T-helper 22 cell (primary cell): ENCODE results near the gene TMEM191C.
"Not testable (repeated sequence)": the region's sequence is repeated elsewhere in the genome, so short reads cannot be mapped to it uniquely, and the experiment has no call there.

Source experiments
- DNase-seq: peaks from one replicate; pipeline ENCODE4 v3.0.0-alpha.2; 2020; ENCODE audit warnings: low read depth

Gene TMEM191C

DNA sequence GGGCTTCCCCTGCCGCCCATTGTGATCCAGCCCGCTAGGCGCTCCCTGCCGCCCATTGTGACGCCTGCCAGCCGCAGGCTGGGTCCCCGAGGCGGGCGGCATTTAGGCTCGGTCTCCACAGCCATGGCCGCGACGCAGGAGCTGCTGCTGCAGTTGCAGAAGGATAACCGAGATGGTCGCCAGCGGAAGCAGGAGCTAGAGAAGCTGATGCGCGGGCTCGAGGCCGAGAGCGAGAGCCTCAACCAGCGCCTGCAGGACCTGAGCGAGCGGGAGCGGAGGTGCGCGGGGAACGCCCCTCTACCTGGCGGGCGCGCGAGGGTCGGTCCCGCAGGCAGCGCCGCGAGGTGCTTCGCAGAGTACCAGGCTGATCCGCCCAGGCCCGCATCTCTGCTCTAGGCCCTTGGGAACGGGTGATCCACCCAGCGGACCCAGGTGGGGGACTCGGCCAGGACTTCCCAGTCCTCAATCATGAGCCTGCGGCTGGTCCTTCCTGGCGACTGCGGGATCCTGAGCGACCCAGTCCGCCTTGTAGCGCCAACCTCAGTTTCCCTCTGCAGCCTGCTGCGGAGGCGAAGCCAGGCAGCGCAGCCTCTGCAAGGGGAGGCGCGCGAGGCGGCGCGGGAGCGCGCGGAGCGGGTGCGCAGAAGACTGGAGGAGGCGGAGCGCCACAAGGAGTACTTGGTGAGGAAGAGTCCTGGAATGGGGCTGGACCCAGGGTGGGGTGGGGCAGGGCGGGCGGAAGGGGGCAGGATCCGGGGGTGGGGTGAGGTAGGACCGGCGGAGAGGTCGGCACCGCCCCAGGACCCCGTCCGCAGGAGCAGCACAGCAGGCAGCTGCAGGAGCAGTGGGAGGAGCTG, at the start of gene TMEM191C:
TMEM191C (plus strand) TSS at position 51 of the 857 bp plus-strand sequence; CDS start at position 124, 73 bp downstream.
- DNase-seq = not testable (repeated sequence)

- peak; percentile 0 for DNase-seq
Observed at GRCh38 chr22:21417853-21418252, 49.3 kb upstream of the TMEM191C start.

GRCh38 chr22:21418974-21419638, 48.1 kb upstream of the TMEM191C start:
- DNase-seq = not testable (repeated sequence)

DNA sequence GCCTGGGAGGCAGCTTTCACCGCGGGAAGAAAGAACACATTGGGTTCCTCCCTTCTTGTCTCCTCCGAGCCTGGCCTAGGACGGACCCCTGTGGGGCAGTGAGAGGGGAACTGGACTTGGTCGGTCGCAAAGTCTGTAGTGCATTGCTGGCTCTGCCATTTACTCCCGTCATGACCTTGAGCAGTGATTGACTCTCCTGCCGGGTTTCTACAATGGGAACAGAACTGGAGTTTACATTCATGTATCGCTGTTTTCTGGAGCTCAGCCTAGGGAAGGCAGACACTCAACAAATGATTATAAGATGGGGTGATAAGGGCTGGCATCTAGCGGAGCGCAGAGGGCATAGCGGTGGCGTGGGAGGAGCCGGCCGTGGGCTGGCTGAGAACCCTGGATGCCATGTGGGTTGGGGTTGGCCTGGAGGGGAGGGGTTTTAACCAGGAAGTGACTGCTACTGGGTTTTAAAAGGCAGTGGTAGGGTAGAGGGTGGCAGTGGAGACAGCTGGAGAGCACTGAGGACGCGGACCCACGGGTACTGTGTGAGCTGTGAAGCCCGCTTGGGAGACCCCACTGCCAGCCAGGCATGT, 46.9 kb upstream of the TMEM191C start:
- DNase-seq = not testable (repeated sequence)

GRCh38 chr22:21424084-21424709, 43.0 kb upstream of the TMEM191C start:
- not testable (repeated sequence) for DNase-seq

- not testable (repeated sequence) for DNase-seq
Observed at GRCh38 chr22:21434378-21435233, 32.6 kb upstream of the TMEM191C start.

DNA sequence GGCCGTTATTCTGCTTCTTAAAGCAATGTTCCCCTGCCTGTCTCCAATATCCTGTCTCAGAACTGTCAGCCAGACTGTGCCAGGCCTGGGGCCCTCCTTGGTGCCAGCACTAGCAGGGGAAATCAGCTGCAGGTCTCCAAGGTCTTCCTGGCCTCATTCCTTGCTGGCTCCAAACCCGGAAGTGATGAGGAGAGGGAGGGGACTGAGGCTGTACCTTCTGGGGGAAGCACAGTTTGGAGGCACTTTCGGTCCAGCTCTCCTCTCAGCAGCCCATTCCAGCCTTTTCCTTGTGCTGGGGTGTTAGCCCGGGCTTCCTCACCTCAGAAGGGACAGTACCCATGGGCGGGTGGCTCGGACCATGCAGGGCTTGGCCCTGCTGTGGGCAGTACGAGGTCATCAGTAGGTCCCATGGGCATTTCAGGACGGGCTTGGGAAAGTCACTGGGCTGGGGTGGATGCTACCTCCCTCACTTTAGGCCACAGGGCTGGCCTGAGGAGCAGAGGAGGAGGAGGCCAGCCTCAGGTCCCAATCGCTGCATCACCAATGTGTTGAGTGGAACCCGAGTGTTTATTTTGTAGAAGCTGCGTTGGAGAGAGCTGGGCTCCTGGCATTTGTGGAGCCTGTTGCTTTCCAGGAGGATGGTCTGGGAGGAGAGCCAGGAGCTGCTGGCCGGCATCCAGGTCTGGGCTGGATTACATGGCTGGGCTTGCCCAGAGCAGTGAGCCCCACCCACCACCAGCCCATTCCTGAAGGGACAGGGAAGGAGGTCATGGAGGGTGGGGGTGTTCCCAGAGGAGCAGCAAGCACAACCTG, 31.0 kb upstream of the TMEM191C start:
- not testable (repeated sequence) for DNase-seq

- not testable (repeated sequence) for DNase-seq
Observed at GRCh38 chr22:21438013-21438412, 29.2 kb upstream of the TMEM191C start.

DNA sequence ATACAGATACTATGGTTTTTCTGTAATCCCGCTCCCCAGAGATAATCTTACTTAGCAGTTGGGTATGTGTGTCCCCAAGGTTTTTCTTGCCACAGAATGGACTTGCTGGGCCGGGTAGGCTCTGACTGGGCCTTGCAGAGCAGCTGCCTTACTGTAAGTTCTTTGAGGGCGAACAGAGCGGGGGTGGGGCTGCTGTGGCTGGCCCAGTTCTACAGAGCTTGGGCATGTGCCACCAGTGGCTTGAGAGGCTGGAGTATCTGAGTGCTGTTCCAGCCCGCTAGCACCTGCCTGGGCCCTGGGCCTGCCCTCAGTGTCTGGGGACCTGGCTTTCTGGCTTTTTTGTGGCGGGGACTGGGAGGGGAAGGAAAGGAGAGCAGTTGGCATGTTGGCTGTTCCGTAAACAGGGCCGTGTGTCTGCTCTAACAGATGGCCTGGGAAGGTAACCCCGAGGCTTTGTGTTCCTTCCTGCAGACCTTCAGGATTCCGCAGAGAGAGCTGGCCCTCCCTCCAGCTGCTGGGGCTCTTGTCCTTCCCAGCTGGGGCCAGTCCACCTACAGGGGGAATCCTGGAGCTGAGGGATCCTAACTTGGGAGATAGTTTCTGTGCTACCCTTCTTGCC, 27.1 kb upstream of the TMEM191C start:
- DNase-seq = not testable (repeated sequence)

- DNase-seq = not testable (repeated sequence)
Observed at GRCh38 chr22:21440676-21441075, 26.5 kb upstream of the TMEM191C start.

- DNase-seq = not testable (repeated sequence)
Observed at GRCh38 chr22:21441170-21441569, 26.0 kb upstream of the TMEM191C start.

GRCh38 chr22:21442123-21442522, 25.1 kb upstream of the TMEM191C start:
- DNase-seq = not testable (repeated sequence)

GRCh38 chr22:21442646-21443045, 24.5 kb upstream of the TMEM191C start:
- DNase-seq = not testable (repeated sequence)

DNA sequence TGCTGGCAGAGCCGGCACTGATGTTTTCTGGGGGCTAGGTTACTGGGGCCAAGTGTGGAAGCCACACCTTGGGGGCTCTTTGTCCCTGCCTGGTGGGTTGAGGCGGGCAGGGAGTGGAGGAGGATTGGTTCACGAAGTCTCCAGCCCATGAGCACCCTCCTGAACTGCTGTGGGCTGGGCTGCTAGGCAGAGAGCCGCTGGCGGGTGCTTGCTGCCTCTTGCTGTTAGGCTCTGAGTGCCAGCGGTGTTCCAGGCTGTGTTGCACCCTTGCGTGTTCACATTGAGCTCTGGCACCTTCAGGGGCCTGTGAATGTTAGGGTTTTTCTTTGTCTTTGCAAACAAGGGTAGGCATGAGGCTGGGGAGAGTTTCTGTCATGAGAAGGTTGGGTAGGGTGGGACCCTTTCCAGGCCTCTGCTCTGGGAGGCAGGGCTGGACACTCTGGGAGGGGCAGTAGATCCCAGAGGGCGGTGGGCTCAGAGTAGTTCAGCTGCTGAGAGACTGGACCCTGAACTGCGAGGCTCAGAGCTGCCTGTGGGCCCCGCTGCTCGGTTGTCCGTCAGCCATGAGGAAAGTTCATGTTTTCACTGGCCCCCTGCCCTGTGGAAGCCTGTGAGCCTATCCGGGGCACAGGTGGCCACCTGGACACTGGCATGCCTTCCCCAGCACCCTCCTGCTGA, 24.0 kb upstream of the TMEM191C start:
- no peak for DNase-seq

DNA sequence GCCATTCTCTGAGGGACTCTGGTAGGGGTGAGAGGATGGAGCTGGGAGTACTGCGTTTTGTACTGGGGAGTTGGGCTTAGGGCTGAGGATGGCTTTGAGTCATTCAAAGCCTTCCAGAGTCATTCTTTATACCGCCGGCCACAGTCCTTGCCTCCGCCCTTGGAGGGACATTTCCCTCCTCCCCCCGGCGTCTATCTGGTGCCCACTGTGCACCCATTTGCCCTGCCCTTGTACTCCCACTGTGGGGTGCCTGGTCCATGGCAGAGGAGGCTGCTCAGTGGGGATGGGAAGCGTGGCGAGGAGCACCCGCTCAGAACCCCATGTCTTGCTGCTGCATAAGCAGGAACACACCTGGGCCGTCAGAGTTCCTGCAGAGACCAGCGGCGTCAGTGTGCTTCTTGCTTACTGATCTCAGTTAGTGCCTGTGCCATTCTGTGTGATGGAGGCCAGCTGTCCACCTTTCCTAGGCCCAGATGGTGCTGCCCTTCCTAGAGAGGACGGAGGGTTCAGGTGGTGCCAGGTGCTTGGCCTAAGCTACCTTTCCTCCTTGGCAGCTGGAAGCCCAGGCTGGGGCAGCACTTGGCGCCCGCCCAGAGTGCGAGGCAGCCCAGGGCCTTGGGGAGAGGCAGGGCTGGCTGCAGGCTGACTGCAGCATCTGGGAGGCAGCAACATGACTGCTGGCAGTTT, 23.3 kb upstream of the TMEM191C start:
- DNase-seq = no peak

DNA sequence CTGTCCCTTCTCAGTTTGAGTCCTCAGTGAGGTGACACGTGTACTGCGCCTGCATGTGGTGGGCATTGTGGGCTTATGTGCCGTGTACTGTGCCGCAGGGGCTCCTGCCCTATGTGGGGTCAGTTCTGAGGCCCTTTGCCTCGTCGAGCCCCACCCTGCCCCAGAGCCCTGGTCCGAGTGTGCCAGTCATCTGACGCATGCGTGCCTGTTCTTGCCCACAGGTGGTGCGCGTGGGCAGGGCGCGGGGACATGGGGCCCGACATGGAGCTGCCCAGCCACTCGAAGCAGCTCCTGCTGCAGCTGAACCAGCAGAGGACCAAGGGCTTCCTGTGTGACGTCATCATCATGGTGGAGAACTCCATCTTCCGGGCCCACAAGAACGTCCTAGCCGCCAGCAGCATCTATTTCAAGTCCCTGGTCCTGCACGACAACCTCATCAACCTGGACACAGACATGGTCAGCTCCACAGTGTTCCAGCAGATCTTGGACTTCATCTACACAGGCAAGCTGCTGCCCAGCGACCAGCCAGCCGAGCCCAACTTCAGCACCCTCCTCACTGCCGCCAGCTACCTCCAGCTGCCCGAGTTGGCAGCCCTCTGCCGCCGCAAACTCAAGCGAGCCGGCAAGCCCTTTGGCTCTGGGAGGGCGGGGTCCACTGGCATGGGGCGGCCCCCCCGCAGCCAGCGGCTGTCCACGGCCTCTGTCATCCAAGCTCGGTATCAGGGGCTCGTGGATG, 22.3 kb upstream of the TMEM191C start:
- no peak for DNase-seq

- no peak for DNase-seq
Observed at GRCh38 chr22:21445437-21446127, 21.6 kb upstream of the TMEM191C start.
